CD4-positive, CD25-positive, alpha-beta regulatory T cell (primary cell): Measurements from ENCODE around the gene NEMP2. TPM values are rescaled to one million over a fixed set of nuclear protein-coding genes. Genes with fewer than 3 reads are reported as not detected.

ENCODE experiments used
- ATAC-seq, 2 donors: fragments of 150-1000 bp; cut with Tn5 transposase; one replicate each; pipeline ENCODE4 v1.10.0; 2021; ENCODE audit warnings: low read depth in 2 of 2, moderate number of reproducible peaks in 2 of 2, moderate library complexity in 1 of 2
- DNase-seq, 3 donors: peaks; one replicate each; pipeline versions ENCODE4 v3.0.0 to v3.0.0-alpha.2; 2012 to 2022; ENCODE audit warnings: mixed read lengths in 1 of 3
- H3K27ac ChIP-seq: one replicate; pipeline ENCODE4 v1.7.0; 2013; ENCODE audit warnings: mild to moderate bottlenecking, low read length; ENCODE audit not compliant: insufficient read depth, poor library complexity, severe bottlenecking
- H3K27me3 ChIP-seq: one replicate; pipeline ENCODE4 v1.7.0; 2013; ENCODE audit warnings: low read length; ENCODE audit not compliant: control insufficient read depth, insufficient read depth
- H3K36me3 ChIP-seq: one replicate; pipeline ENCODE4 v1.7.0; 2013; ENCODE audit warnings: mild to moderate bottlenecking, low read length, moderate library complexity; ENCODE audit not compliant: control insufficient read depth, insufficient read depth
- H3K4me1 ChIP-seq: 2 replicates; pipeline ENCODE4 v1.7.0; 2013; ENCODE audit warnings: mild to moderate bottlenecking, low read length; ENCODE audit not compliant: insufficient read depth, control insufficient read depth, poor library complexity, severe bottlenecking
- H3K4me3 ChIP-seq: one replicate; pipeline ENCODE4 v1.7.0; 2013; ENCODE audit warnings: low read depth, mild to moderate bottlenecking, low read length, moderate library complexity
- H3K9me3 ChIP-seq, 2 experiments: 1 replicate in 1 of 2; 2 replicates in 1 of 2; pipeline ENCODE4 v1.7.0; 2013; ENCODE audit warnings: low read length in 2 of 2, mild to moderate bottlenecking in 1 of 2, moderate library complexity in 1 of 2; ENCODE audit not compliant: control insufficient read depth in 2 of 2
- H3K27ac Mint-ChIP-seq, 3 donors: one replicate each; pipeline ENCODE4 v1.8.0; 2020 to 2022; ENCODE audit warnings: mild to moderate bottlenecking in 3 of 3, mixed read lengths in 3 of 3, moderate library complexity in 2 of 3
- H3K27me3 Mint-ChIP-seq: one replicate; pipeline ENCODE4 v1.8.0; 2022; ENCODE audit warnings: mild to moderate bottlenecking, mixed read lengths
- H3K36me3 Mint-ChIP-seq: one replicate; pipeline ENCODE4 v1.8.0; 2020; ENCODE audit warnings: mixed read lengths
- H3K4me1 Mint-ChIP-seq, 4 donors: one replicate each; pipeline ENCODE4 v1.8.0; 2020 to 2022; ENCODE audit warnings: mixed read lengths in 4 of 4, mild to moderate bottlenecking in 1 of 4
- H3K4me3 Mint-ChIP-seq, 4 donors: one replicate each; pipeline ENCODE4 v1.8.0; 2020 to 2022; ENCODE audit warnings: mild to moderate bottlenecking in 4 of 4, mixed read lengths in 4 of 4, moderate library complexity in 3 of 4
- H3K9me3 Mint-ChIP-seq, 7 donors: one replicate each; pipeline ENCODE4 v1.8.0; 2020 to 2022; ENCODE audit warnings: mixed read lengths in 7 of 7, mild to moderate bottlenecking in 3 of 7, moderate library complexity in 2 of 7
- polyA plus RNA-seq, 4 donors: library from polyadenylated mRNA; unstranded; fragments of 300-500 nt; fragmentation: Illumina TruSeq; gene quantifications; one replicate each; pipeline ENCODE4 v1.2.3, GENCODE V29; 2021
- total RNA-seq: library from RNA; stranded (reverse); gene quantifications from one replicate; pipeline ENCODE4 v1.2.3, GENCODE V29; 2022

Gene NEMP2
- total and polyA plus RNA-seq, 5 donors from 2014 or later = 10.7 to 14.9 (median 14.4) TPM

- H3K27me3 Mint-ChIP-seq = no peaks in the 10 kb centered on the region
- H3K4me1 Mint-ChIP-seq = peaks cover 10 to 46% (median 27%) of the 10 kb centered on the region in 4 donors
- no peaks in the 10 kb centered on the region for H3K27me3 ChIP-seq
- no peaks in the 10 kb centered on the region for H3K9me3 ChIP-seq
- peak overlapping the region in 3 of 4 donors; percentile 3 to 69 (median 11) for H3K4me3 Mint-ChIP-seq
- peak overlapping the region in 2 of 3 donors; percentile 58 to 70 for H3K27ac Mint-ChIP-seq
- H3K4me3 ChIP-seq = no peak overlapping the region
- ATAC-seq = peak in 1 of 2 donors; percentile 69
- H3K9me3 Mint-ChIP-seq = no peaks in the 10 kb centered on the region
- no peaks in the 10 kb centered on the region for H3K36me3 Mint-ChIP-seq
- peaks cover 14% of the 10 kb centered on the region for H3K4me1 ChIP-seq
- no peaks in the 10 kb centered on the region for H3K36me3 ChIP-seq
- H3K27ac ChIP-seq = no peak overlapping the region
- DNase-seq = peak in 1 of 3 donors; percentile 68
Observed at GRCh38 chr2:190578158-190579057, 43.9 kb upstream of the NEMP2 start.

GRCh38 chr2:190576573-190576972 lies 42.1 kb upstream of the NEMP2 start:
- H3K4me3 Mint-ChIP-seq = no peak overlapping the region
- H3K27me3 Mint-ChIP-seq = no peaks in the 10 kb centered on the region
- H3K9me3 Mint-ChIP-seq = no peaks in the 10 kb centered on the region
- no peak for DNase-seq
- Histone ChIP-seq H3K4me3 (no peak overlapping the region), H3K36me3 (no peaks in the 10 kb centered on the region), H3K27me3 (no peaks in the 10 kb centered on the region), H3K27ac (no peak overlapping the region), H3K4me1 (peaks cover 14% of the 10 kb centered on the region), H3K9me3 (no peaks in the 10 kb centered on the region)
- no peaks in the 10 kb centered on the region for H3K36me3 Mint-ChIP-seq
- peaks cover 10 to 46% (median 27%) of the 10 kb centered on the region in 4 donors for H3K4me1 Mint-ChIP-seq
- H3K27ac Mint-ChIP-seq = no peak overlapping the region
- ATAC-seq = no peak

- peak overlapping the region; percentile 3 for H3K4me3 ChIP-seq
- H3K27ac ChIP-seq = peak overlapping the region; percentile 20
- Mint-ChIP-seq H3K27ac (peak overlapping the region; percentile 43 to 49 (median 48)), H3K27me3 (no peaks in the 10 kb centered on the region), H3K36me3 (no peaks in the 10 kb centered on the region), H3K4me3 (peak overlapping the region in 2 of 4 donors; percentile 41 to 63), H3K4me1 (peaks cover 10 to 46% (median 27%) of the 10 kb centered on the region in 4 donors), H3K9me3 (no peaks in the 10 kb centered on the region)
- peak in 2 of 3 donors; percentile 14 to 48 for DNase-seq
- H3K4me1 ChIP-seq = peaks cover 14% of the 10 kb centered on the region
- no peak for ATAC-seq
- no peaks in the 10 kb centered on the region for H3K36me3 ChIP-seq
- H3K27me3 ChIP-seq = no peaks in the 10 kb centered on the region
- no peaks in the 10 kb centered on the region for H3K9me3 ChIP-seq
Observed at GRCh38 chr2:190575263-190575662, 40.7 kb upstream of the NEMP2 start.

GRCh38 chr2:190574169-190574568 lies 39.6 kb upstream of the NEMP2 start:
- H3K27me3 Mint-ChIP-seq = no peaks in the 10 kb centered on the region
- H3K4me1 Mint-ChIP-seq = peaks cover 9 to 42% (median 27%) of the 10 kb centered on the region in 4 donors
- no peak overlapping the region for H3K27ac Mint-ChIP-seq
- no peaks in the 10 kb centered on the region for H3K36me3 ChIP-seq
- DNase-seq (no peak), ATAC-seq (no peak)
- no peaks in the 10 kb centered on the region for H3K27me3 ChIP-seq
- no peak overlapping the region for H3K27ac ChIP-seq
- H3K4me3 Mint-ChIP-seq = no peak overlapping the region
- no peak overlapping the region for H3K4me3 ChIP-seq
- no peaks in the 10 kb centered on the region for H3K36me3 Mint-ChIP-seq
- H3K4me1 ChIP-seq = peaks cover 14% of the 10 kb centered on the region
- no peaks in the 10 kb centered on the region for H3K9me3 Mint-ChIP-seq
- H3K9me3 ChIP-seq = no peaks in the 10 kb centered on the region

GRCh38 chr2:190572246-190572645 lies 37.7 kb upstream of the NEMP2 start:
- Mint-ChIP-seq H3K4me1 (peaks cover 6 to 24% (median 14%) of the 10 kb centered on the region in 4 donors), H3K36me3 (peaks cover 4% of the 10 kb centered on the region), H3K9me3 (peaks cover 0 to 9% (median 3%) of the 10 kb centered on the region in 7 donors), H3K27me3 (no peaks in the 10 kb centered on the region), H3K27ac (peak overlapping the region in 1 of 3 donors; percentile 4), H3K4me3 (no peak overlapping the region)
- DNase-seq (no peak), ATAC-seq (no peak)
- H3K4me3 ChIP-seq = no peak overlapping the region
- H3K27me3 ChIP-seq = no peaks in the 10 kb centered on the region
- no peak overlapping the region for H3K27ac ChIP-seq
- peaks cover 7 to 8% of the 10 kb centered on the region in 2 experiments for H3K9me3 ChIP-seq
- H3K4me1 ChIP-seq = peaks cover 3% of the 10 kb centered on the region
- no peaks in the 10 kb centered on the region for H3K36me3 ChIP-seq

GRCh38 chr2:190571686-190572085 lies 37.2 kb upstream of the NEMP2 start:
- DNase-seq (no peak), ATAC-seq (no peak)
- Mint-ChIP-seq H3K4me1 (peaks cover 6 to 21% (median 12%) of the 10 kb centered on the region in 4 donors), H3K9me3 (peaks cover 0 to 15% (median 3%) of the 10 kb centered on the region in 7 donors), H3K27ac (peak overlapping the region in 2 of 3 donors; percentile 53 to 79), H3K36me3 (peaks cover 4% of the 10 kb centered on the region), H3K4me3 (no peak overlapping the region), H3K27me3 (no peaks in the 10 kb centered on the region)
- Histone ChIP-seq H3K4me3 (no peak overlapping the region), H3K27me3 (no peaks in the 10 kb centered on the region), H3K9me3 (peaks cover 10 to 13% of the 10 kb centered on the region in 2 experiments), H3K36me3 (no peaks in the 10 kb centered on the region), H3K4me1 (peaks cover 3% of the 10 kb centered on the region), H3K27ac (no peak overlapping the region)

GRCh38 chr2:190570871-190571270 lies 36.3 kb upstream of the NEMP2 start:
- H3K9me3 Mint-ChIP-seq = peaks cover 0 to 19% (median 7%) of the 10 kb centered on the region in 7 donors
- no peak for ATAC-seq

More at GRCh38 chr2:190570871-190571270, 36.3 kb upstream of the NEMP2 start:
- no peak overlapping the region for H3K27ac ChIP-seq
- H3K36me3 ChIP-seq = no peaks in the 10 kb centered on the region
- peaks cover 10 to 14% of the 10 kb centered on the region in 2 experiments for H3K9me3 ChIP-seq
- no peak for DNase-seq
- Mint-ChIP-seq H3K36me3 (peaks cover 4% of the 10 kb centered on the region), H3K4me1 (peaks cover 4 to 14% (median 10%) of the 10 kb centered on the region in 4 donors), H3K27me3 (no peaks in the 10 kb centered on the region), H3K4me3 (no peak overlapping the region), H3K27ac (no peak overlapping the region)
- no peak overlapping the region for H3K4me3 ChIP-seq
- peaks cover 3% of the 10 kb centered on the region for H3K4me1 ChIP-seq
- H3K27me3 ChIP-seq = no peaks in the 10 kb centered on the region
